GM19238 (cell line): ENCODE results near the gene FBXO39.
"Not testable (repeated sequence)": the region's sequence is repeated elsewhere in the genome, so short reads cannot be mapped to it uniquely, and the experiment has no call there.

Experiments used
- DNase-seq: peaks from one replicate; pipeline ENCODE4 v3.0.0; 2011; ENCODE audit warnings: low spot score; ENCODE audit not compliant: insufficient read length

The FBXO39 gene

DNA sequence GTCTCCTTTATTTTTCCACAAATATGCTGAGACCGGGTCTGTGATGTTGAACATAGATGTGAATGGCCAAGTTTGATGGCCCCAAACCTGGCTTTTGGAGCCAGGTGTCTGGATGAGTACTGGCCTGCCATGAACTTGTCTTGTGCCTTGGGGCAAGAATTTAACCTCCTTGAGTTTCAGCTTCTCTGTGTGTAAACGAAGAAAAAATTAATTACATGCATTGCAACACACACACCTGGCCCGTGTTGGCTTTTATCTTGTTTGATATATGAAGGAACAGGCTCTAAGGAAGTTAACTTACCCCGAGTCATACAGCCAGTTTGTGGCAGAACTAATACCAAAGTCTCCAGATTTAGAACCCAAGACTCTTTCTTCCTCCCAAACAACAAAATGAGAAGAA lies 13.1 kb downstream of the FBXO39 start:
- no peak for DNase-seq

DNA sequence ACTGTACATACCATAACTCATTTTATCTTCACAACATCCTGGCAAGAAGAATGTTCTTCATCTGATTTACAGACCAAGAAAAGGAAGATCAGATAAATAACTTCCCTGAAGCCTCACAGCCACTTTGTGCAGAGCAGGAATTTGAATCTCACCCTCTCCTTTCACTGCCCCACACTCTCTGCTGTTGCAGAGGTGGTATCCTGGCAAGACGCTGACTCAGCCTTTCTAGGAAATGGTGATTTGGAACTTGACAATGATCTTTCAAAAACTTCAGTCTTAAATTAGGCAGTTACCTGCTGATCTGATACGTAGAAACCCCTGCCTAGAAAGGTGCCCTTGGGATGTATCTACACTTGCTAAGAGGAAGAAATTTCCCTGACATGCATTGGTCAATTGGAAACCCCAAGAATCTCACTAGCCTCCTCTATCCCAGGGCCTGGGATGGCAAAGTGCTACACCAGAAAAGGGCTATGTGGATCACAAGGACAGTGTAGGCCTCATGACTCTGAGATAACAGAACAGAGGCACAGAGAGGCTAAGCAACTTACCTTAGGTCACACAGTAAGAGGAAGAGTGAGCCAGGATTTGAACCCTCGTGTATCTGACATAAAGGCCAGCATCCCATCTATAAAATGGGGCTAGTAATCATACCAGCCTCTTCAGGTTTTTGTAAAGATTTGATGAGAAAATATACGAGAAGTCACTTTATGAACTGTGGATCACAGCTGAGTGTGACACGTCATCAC lies 17.9 kb downstream of the FBXO39 start:
- no peak for DNase-seq

DNA sequence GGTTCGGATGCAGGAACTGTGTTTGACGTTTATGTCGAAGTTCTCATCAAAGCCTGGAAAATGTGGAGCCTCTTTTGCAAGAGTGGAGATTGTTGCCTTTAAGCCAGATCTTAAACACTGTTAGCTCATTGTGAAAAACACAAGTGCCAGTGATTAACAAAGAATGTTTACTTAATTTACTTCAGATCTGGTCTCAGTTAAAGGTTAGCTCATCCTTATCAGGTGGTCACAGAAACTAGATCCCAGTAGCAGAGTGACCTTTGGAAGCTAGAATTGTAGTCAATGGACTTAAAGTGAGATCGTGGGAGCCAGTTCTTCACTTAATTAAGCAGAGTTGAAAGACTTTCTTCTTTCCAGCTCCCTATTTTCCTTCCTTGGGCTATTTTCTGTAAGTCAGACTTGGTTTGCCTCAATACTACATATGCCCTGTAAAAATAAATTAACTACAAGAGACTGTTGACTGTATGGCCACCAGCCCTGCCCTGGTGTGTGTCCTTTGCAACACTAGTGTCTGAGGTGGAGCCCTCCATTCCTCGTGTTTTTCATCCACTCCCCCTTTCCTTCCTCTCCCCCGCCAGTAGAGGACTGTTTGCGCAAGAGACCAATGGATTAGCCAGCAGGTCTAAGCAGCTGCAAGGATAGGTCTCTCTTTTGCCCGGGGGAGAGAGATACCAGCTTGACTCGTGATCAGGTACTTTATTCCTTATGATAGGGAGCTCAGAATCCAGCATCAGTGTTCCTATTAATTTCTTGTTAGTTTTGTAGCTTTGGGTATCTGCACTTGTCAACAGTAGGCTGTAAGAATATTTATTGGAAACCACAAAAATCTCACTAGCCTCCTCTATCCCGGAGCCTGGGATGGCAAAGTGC lies 20.2 kb downstream of the FBXO39 start:
- DNase-seq, result no peak

DNA sequence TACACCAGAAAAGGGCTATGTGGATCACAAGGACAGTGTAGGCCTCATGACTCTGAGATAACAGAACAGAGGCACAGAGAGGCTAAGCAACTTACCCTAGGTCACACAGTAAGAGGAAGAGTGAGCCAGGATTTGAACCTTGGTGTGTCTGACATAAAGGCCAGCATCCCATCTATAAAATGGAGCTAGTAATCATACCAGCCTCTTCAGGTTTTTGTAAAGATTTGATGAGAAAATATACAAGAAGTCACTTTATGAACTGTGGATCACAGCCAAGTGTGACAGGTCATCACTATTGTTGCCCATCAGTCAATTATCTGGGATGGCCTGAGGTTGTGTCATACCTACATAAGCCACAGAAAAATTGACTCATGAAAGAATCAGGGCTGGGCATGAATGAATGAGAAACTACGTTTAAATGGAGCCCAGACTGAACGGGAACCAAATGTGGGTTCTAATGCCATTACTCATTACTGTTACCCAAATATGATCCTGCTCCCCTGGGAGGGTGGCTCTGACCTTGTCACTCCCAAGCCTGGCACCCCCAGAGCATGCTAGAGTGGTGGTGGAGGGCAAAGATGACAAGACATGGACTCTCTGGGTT lies 21.0 kb downstream of the FBXO39 start:
- DNase-seq, result no peak

DNA sequence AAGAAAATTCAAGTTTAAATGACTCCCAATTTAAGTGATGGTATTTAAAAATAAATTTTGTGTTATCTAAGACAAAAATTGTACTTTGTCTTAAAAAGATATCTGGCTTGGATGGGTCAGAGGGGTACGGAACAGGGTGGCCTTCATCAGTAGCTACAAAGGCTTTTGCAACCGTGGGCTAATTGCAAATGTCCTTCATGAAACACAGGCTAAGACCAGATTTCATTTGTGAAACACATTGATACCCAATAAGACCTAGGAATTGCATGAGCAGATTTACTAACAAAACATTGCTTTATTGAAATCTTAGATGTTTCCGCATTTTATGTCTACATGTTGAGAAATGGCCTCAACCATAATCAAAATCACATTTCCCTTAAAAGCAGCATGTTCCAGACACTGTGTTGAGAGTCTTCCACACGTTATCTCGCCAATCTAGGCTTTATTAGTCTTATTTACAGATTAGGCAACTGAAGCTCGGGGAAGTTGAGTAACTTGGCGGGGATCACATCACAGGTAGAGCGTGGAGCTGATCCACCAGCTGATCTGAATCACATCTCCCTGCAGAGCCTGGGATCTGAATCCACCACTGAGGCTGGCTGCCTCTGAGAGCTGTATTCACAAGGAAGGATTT lies 21.8 kb downstream of the FBXO39 start:
- no peak for DNase-seq

DNA sequence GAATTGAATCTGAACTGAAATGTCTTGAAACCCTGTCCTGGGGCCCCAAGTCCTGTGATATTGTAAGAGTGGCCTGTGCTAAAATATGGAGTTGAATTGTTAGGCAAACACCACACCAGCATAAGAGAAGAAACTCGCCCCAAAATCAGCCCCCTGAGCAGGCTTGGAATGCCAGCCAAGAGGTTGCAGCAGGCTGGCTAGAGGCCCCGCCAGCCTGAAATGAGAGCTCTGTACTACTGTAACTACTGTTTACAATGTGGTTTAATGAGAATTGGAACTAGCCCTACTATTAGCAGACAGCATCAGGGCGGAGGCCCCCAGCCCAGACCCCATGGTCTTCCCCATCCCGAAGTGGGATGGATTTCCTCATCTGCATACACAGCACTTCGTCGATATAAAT lies 23.7 kb downstream of the FBXO39 start:
- no peak for DNase-seq

DNA sequence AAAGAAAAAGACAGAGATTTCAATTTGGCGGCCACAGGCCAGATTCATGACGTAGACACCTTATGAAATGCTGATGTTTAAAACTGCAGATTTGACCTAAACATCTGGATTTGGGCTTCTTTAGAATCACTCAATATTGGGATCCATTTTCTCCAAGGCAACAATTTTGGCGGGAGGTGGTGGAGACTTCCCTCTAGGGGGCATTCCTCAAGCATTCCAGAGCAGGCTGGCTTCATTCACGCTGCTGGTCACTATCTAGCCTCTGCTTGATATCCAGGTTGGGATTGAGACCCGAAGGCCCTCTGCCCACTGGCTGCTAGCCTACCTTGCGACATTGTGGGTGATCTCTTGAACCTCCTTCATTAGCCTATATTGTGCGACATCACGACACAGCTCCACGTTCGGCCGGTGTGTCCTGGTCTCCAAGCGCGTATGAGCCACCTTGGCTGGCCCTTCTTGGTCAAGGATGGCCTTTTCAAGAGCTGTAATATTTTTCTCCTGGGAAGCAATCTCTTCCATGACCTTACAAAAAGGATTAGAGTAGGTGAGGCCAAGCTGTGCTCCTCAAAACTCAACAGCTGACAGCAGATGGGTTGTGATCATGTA lies 24.5 kb downstream of the FBXO39 start:
- no peak for DNase-seq

DNA sequence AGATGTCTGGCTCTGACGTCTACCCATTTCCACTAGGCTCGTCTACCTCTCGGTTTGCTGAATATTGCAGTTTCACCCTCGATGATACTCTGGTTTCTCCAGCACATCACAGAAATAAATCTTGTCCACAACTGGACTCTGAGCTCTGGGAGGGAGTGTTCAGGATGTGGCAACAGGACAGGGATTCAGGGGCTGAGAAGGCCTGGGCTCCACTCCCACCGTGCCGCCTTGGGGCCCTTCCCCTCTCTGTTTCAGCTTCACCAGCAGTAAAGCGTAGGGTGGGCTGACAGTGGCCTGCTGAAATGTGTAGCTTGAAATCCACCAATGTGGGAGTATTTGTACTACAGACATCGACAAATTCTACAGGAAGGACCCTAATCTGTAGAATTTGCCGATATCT lies 35.5 kb downstream of the FBXO39 start:
- no peak for DNase-seq

DNA sequence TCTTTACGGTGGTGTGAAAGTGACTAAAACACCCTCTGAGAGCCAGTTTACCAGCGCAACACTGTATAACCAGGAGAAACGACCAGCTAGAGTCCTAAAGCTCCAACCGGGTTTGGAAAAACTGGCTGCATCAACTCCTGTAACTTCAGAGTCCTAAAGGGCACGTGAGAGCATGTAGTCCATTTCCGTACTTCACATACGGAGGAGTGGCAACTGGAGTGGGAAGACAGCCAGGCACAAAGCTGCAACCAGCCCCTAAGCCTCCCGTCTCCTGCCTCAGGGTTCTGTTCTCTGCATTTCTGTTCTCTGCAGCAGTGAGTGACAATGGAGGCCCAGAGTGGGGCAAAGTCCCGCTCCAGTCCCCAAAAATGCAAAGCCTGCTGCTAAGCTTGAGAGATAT lies 36.3 kb downstream of the FBXO39 start:
- no peak for DNase-seq

DNA sequence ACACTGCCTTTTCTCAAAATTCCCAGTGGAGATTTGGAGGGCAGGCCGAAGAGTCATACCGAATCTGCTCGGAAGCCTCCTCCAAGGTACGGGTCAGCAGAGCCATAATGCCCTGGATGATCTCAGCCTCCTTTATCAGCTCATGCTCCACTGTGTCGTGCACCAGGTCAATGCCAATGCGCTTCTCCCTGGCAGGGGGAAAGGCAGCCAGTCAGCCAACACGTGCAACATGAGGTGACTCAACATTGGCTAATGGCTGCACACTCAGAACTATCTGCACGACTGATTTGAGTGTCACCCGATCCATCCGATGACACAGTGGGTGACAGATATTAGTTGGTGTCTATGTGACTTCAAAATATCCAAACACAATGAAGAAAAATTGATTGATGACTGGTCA lies 39.8 kb downstream of the FBXO39 start:
- DNase-seq, result no peak

DNA sequence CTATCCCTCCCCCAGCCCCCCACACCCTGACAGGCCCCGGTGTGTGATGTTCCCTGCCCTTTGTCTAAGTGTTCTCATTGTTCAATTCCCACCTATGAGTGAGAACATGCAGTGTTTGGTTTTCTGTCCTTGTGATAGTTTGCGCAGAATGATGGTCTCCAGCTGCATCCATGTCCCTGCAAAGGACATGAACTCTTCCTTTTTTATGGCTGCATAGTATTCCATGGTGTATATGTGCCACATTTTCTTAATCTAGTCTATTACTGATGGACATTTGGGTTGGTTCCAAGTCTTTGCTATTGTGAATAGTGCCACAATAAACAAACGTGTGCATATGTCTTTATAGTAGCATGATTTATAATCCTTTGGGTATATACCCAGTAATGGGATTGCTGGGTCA lies 40.4 kb downstream of the FBXO39 start:
- DNase-seq, result not testable (repeated sequence)

DNA sequence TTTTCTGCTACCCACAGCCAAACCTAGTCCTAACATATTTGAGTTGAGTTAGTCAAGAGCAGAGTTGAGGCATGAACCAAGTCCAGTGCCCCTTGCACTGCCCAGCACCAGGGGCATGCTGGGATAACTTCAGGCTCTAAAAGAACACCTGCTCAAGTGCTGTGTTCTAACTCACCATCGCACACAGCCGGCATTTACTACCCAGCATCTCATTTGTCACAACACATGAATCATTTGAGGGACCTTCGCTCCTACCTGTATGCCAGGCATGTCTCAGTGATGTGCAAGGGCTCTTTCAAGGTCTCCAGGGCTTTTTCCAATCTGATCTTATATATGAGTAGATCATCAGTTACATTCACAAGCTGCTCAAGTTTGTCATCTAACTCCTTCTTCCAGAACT lies 42.9 kb downstream of the FBXO39 start:
- no peak for DNase-seq

DNA sequence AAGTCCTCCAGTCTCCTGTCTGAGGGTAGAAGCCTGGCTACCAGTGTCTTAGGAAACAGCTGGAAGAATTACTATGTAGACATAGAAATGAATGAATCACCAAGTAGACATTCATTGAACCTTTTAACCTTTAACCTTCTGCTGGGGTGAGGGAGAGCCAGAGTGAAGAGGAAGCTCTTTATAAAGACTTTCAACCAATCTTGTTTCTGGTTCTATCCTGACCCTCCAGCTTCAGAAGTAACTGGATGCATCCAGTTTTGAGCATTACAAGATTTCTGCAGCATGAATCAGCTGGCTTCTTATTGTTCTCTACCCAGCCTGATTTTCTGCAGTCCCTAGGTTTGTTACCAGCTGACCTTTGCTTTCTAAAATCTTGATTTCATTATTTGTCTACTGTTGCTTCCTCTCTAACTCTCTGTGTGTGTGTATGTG lies 47.0 kb downstream of the FBXO39 start:
- no peak for DNase-seq

DNA sequence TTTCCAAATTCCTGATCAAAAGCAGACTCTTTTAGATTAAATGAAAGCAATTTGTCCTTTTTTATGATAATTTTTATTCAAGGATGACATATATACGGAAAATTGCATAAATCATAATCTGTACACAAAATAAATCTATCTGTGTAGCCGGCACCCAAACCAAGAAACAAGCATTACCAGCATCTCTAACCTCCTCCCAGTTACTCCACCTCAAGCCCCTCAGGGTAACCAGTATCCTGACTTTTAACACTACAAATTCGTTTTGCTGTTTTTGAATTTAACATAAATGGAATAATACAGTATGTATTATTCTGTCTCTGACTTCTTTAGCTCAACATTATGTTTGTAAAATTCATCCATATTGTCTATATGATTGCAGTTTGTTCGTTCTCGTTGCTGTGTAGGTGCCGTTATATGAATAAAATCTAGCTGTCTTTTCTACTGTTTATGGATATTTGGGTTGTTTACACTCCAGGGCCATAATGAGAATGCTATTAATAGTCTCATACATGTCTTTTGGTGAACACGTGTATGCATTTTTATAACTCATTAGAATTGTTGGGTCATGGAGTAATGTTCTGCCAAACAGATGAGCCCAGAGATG lies 54.5 kb downstream of the FBXO39 start:
- no peak for DNase-seq

DNA sequence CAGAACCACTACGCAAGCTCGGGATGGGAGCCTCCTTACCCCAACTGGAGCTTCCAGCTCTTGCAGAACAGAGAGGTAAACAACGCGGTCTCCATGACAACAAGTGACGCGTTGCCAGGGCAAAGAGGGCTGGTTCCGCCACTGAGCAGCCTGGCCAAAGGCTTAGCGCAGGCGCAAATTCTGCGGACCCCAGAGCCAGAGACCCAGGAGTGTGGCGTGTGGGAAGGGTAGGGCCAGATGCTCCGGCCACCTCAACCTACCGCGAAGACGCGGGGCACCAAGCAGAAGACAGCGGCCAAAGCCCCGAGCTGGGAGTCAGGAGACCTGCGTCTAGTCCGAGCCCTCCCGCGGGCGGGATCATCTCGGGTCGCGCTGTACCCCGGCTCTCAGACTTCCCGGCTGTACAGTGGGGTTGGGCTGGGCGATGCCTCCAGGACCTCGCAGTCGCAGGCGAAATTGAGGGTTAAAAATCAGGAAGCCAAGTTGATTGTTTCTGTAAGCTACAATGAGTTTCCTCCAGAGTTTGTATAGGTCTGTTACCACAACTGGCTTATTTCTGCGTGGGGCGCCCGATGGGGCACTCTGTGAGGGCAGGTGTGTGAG lies 55.7 kb downstream of the FBXO39 start, which contains the start of gene TEKT1:
TEKT1 (minus strand) TSS at position 69 of the 603 bp plus-strand sequence. CDS start 1,353 bp downstream, outside the sequence.
- DNase-seq, result peak; percentile 41
